ENCODE data around the gene RFT1.
"Not testable (repeated sequence)": the region's sequence is repeated elsewhere in the genome, so short reads cannot be mapped to it uniquely, and the experiment has no call there.

Gene RFT1

DNA sequence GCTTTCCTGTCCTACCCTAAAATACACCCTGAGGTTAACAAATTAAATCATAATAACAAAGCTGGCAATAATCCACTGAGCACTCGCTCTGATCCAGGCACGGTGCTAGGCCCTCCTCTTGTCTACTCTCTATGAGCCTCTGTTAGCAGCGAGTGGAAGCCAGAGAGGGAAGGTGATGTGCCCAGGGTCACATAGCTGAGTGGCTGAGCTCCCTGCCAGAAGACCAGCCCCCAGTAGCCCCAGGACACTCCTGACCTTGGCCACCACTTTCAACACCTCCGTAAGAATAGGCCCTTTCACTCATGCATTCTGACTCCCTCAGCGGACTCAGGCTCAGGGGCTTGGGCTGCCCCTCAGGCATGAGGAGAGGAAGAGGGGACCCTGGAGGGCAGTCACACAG, 21.2 kb upstream of the RFT1 start:
- TF ChIP-seq, protein P1, sequence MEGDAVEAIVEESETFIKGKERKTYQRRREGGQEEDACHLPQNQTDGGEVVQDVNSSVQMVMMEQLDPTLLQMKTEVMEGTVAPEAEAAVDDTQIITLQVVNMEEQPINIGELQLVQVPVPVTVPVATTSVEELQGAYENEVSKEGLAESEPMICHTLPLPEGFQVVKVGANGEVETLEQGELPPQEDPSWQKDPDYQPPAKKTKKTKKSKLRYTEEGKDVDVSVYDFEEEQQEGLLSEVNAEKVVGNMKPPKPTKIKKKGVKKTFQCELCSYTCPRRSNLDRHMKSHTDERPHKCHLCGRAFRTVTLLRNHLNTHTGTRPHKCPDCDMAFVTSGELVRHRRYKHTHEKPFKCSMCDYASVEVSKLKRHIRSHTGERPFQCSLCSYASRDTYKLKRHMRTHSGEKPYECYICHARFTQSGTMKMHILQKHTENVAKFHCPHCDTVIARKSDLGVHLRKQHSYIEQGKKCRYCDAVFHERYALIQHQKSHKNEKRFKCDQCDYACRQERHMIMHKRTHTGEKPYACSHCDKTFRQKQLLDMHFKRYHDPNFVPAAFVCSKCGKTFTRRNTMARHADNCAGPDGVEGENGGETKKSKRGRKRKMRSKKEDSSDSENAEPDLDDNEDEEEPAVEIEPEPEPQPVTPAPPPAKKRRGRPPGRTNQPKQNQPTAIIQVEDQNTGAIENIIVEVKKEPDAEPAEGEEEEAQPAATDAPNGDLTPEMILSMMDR (IDR thresholded peaks at IDR 0.05; ENCODE audit: low read depth, low read length): no peak
- DNase-seq (ENCODE audit: extremely low read depth, low read depth): no peak

DNA sequence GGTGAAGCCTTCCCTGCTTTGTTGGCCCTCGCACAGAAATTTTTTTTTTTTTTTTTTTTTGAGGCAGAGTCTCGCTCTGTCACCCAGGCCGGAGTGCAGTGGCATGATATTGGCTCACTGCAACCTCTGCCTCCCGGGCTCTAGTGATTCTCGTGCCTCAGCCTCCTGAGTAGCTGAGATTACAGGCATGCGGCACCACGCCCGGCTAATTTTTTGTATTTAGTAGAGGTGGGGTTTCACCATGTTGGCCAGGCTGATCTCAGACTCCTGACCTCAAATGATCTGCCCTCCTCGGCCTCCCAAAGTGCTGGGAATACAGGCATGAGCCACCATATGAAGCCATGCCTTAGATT, 20.8 kb upstream of the RFT1 start:
- DNase-seq (ENCODE audit: extremely low read depth, low read depth): not testable (repeated sequence)

DNA sequence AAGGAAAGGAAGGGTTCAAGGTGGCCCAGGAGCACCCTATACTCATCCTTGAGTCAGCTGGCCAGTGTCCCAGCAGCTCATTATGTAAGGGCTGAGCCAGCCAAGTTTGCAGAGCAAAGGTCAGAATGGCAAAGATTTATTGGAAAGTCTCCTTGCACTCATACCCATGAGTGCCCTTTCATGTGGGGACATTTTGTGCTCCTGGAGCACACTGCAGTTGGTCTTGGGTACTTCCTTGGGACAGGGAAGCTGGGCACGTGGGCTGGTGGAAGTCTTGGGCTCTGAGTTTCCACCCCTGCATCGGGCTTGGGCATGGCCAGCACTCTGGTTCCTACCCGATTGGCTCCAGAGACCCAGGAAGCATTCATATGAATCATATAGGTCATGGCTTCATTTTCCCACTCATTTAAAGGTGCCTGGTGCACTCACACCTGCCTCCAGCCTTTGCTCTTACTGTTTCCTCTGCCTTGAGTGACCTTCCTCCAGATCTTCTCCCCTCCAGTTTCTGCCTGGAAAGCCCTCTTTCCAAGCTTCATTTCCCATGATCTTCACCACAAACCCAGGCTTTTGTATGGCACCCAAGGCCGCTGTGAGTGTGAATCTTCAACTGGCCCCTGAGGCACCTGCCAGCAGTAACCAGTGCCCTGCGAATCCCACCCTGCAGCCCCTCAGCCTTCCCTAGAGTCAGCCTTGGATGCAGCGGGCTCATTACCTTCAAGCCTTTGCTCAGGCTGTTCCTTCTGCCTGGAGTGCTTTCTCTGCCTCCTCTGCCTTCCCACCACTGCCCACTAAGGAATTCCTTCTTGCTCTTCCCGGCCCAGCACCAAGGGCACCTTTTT, 20.2 kb upstream of the RFT1 start:
- TF ChIP-seq, protein P1 (IDR thresholded peaks at IDR 0.05; ENCODE audit: low read depth, low read length): no peak
- no peak for DNase-seq (ENCODE audit: extremely low read depth, low read depth)

DNA sequence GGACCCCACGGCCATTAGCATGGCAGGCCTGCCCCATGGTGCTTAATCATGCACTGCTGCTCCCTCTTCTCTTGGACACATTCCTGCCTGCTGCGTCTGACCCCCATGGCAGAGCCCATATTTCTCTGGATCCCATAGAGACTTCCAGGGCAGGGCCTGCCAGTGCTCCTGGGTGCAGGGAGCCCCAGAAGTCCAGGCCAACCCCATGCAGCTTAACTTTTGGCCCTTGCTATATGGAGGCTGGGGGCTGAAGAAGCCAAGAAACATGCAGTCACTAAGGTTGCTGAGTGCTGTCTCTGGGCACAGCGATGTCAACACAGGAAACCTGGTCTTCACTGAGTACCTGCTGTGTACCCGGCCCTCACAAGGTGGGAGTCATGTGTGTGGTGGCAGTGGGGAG, 19.5 kb upstream of the RFT1 start:
- DNase-seq (ENCODE audit: extremely low read depth, low read depth): no peak
- TF ChIP-seq, protein P1 (IDR thresholded peaks at IDR 0.05; ENCODE audit: low read depth, low read length): no peak

DNA sequence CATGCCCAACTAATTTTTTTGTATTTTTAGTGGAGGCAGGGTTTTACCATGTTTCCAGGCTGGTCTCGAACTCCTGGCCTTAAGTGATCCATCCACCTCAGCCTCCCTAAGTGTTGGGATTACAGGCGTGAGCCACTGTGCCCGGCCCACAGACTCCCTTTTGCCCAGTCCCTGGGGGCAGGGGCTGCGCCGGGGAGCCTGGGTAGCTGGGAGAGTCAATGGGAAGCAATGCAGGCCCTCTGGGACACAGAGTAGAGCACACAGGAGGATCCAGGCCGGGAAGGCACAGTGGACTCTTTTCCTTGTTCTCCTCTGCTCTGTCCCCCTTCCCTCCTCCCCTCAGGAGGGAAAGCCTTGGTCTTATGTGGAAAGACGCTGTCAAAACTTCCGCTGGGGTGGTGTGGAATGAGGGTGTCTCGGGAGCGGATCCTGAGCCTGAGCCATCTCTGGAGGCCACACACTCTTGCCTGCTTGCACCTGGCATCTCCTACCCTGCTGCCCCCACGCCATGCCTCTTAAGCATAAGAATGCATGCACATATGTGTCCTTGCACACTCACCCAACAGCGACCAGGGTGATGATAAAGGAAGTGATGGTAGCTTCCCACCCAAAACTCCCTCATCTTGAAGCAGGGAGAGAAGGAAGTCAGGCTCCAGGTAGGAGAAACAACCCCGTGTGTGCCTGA, 18.9 kb upstream of the RFT1 start:
- TF ChIP-seq, protein P1 (IDR thresholded peaks at IDR 0.05; ENCODE audit: low read depth, low read length): no peak
- no peak for DNase-seq (ENCODE audit: extremely low read depth, low read depth)

DNA sequence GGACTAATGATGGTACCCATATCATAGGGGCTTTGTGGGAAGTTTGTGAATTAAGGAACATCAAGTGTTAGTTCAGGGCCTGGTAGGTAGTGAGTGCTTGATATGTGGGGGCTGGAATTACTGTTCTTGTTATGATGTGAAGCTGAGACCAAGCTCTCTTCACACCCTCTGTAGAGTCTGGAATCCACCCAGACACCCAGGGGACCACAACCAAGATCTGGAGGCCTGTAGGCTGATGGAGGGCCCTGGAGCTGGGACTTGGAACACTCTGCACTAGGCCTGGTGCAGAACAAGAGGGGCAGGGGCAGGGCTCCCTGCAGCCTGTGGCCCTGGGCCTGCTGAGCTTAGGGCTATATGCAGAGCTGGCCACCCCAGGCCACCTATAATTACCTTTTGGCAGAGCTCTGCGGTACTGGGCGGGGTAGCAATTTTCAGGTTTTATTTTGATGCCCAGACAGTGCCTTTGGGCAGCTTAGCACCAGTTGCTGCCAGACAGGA, 17.7 kb upstream of the RFT1 start:
- DNase-seq (ENCODE audit: extremely low read depth, low read depth): no peak
- TF ChIP-seq, protein P1 (IDR thresholded peaks at IDR 0.05; ENCODE audit: low read depth, low read length): no peak

DNA sequence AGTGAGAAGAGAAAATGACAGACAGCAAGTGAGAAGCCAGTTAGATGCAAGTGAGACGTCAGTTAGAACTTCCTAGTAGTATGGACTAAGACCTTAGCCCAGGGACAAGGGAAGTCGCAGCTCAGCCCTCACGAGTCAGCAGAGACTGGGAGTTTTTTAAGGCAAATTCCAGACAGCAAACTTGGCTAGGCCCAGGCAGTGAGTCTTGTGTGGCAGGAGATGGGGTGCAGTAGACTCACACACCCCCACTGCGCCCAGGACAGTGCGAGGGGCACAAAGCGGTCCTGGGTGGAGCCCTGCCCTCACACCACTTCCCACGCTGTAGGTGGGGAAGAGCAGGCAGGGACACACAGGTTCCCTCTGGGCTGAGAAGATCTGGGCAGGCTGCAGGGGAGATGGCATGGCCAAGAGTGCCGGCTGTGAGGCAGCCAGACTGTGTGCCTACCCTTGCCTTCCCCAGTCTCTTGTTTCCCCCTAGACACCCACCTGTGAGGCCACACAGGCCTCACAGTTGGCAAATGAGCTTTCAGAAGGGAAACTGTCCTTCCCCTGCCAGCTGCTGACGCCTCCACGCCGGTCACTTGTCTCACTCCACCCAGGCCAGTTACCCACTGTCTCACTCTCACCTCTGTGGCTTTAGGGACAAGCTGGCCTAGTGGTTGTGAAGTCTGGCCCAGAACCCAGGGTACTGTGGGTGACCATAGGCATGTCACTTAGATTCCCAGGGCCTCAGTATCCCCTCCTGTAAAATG, 17.1 kb upstream of the RFT1 start:
- DNase-seq (ENCODE audit: extremely low read depth, low read depth): no peak
- TF ChIP-seq, protein P1 (IDR thresholded peaks at IDR 0.05; ENCODE audit: low read depth, low read length): no peak
